ENCODE results near the gene C2CD4D.

- TF ChIP-seq CTCF (IDR thresholded peaks at IDR 0.05) (no peak), EZH2 (IDR thresholded peaks at IDR 0.05; ENCODE audit: borderline replicate concordance, insufficient read depth, low read depth, low read length, poor library complexity, severe bottlenecking) (no peak)
Measured at GRCh38 chr1:151830055-151830454, 9.6 kb downstream of the C2CD4D start.
